ENCODE results near the gene TRDMT1.

TRDMT1 gene

DNA sequence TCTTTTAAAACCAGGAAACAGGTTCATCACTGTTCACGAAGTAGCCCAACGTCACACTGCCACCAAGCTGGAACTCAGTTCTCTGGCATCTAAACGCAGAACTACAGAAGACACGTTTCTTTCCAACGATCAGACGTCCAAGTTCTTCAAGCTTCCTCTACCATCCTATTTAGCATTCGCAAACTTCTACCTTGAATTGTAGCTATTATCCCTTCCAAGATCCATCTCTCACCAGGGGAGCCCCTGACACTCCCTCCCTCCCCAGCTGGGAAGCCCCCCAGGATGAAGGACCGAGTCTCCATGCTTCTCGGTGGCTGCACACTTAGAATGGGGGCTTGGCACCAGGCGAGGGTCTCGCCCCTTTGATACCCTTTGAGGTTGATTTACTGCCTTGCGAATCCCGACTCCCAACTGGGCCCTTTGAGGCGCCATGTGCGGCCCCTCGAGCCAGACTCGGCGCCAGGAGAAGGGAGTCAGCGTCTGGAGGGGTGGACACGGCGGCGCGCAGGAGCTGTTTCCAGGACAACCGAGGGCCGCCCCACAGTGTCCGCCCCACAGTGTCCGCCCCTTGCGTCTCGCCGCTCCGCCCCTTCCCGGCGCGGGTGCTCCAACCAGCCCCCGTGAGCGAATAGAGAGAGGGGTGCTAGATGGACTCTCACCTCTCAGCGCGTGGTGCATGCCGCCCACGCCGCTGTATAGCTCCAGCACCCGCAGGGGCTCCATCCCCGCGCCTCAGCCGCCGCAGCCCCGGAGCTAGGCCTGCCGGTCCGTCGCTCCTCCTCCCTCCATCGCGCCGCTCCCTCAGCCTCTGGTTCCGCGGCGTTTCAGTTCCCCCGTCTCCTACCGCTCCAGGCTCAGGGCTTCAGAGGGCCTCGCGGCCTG is at the start of gene TRDMT1:
Gene TRDMT1 (minus strand): TSS at position 761 of the 882 bp plus-strand sequence. CDS start 38 bp downstream, at position 723.
- peak; percentile 83 for DNase-seq

DNA sequence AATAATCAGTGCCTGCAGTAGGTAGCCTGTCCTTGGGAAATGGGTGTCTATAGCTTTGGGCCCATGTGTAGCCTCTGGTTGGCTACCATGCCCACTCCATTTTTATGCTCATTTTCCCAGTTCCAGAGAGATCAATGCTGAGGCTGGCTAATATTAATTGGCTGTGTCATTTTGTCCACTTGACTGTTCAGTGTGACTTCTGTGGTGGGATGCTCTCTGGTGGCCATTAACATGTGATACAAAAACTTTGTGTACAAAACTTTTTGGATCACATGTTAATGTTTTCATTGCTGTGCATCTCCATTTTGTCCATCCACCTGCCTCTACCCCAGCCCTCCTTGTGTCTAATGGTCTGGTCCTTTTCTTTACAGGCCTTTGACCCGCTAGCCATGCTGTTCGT is 49.3 kb upstream of the TRDMT1 start:
- no peak for DNase-seq

DNA sequence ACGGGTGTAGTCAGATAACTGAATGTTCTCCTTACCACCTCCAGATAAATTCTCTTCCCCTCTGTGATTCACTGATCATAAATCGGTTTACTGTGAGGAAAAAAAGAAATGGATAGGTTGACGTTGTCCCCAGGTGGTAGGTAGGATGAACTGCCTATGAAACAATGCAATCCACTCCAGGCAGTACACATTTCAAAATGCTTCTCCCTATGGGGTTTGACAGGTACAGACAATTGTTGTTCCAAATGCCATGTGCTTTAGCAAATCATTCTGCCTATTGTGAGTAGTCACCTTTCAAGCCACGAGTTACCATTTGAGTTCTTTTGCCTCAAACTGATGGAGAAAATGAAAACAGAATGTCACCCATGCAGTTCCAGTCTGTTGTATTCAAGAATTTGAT is 48.3 kb upstream of the TRDMT1 start:
- peak; percentile 28 for DNase-seq

DNA sequence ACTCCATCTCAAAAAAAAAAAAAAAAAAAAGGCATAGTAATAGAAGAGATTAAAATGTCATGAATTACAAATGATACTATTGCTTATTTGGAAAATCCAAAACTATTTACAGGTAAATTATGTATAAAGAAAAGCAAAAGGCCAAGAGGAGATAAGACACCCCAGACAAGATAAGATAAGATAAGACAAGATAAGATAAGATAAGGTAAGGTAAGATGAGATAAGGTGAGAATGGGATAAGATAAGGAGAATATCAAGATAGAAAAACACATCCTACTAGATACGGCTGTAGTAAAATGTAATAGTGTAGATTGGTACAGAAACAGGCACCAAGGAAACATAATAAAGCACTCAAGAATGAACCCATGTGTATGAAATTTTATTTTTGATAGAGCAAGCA is 47.5 kb upstream of the TRDMT1 start:
- DNase-seq = no peak

- no peak for DNase-seq
Observed at GRCh38 chr10:17247210-17247609, 45.7 kb upstream of the TRDMT1 start.

GRCh38 chr10:17244700-17245365 is 43.4 kb upstream of the TRDMT1 start:
- DNase-seq = no peak

GRCh38 chr10:17241611-17242333 is 40.3 kb upstream of the TRDMT1 start:
- no peak for DNase-seq

DNA sequence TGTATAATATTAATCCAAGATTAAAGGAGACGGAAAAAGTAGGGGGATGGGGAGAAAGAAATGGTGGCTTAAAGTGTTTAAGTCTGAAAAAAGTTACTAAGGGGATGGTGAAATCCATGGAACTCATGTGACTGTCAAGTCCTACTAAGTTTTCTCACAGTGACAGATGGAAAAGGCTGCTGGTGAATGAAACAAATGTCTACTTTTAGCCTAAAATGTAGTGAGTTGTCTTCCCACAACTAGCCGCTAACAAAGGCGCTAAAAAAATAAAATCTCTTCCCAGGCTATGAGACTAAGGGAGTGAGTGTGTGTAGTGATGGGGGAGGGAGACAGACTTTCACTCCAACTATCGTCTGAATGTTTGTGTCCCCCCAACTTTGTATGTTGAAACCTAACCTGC is 39.1 kb upstream of the TRDMT1 start:
- no peak for DNase-seq

GRCh38 chr10:17240096-17240495 is 38.6 kb upstream of the TRDMT1 start:
- peak; percentile 20 for DNase-seq

DNA sequence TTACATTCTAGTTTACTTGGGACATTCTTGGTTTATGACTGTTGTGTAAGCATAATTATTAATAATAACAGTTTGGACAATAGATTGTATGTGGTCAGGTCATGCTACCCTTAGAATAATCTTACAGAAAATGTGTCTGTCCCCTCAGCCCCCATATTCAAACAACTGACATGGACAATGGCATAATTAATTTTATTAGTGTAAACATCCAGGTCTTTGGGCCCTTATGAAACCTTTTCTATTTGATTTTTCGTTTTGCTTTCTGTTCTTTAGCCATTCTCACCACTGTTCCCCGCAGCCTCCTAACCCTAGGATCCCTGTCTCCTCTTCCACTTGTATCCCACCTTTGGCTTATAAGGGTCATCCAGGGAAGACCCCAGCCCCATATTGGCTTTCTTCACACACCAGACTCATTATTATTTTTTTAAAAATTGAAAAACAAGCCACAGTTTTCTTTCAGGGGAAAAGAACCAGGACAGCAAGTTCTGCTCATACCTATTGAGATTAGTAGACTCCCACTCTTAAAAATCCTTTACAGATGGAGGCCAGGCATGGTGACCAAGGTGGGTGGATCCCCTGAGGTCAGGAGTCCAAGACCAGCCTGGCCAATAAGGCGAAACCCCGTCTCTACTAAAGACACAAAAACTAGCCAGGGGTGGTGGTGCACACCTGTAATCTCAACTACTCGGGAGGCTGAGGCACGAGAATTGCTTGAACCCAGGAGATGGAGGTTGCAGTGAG is 38.0 kb upstream of the TRDMT1 start:
- DNase-seq = peak; percentile 24

DNA sequence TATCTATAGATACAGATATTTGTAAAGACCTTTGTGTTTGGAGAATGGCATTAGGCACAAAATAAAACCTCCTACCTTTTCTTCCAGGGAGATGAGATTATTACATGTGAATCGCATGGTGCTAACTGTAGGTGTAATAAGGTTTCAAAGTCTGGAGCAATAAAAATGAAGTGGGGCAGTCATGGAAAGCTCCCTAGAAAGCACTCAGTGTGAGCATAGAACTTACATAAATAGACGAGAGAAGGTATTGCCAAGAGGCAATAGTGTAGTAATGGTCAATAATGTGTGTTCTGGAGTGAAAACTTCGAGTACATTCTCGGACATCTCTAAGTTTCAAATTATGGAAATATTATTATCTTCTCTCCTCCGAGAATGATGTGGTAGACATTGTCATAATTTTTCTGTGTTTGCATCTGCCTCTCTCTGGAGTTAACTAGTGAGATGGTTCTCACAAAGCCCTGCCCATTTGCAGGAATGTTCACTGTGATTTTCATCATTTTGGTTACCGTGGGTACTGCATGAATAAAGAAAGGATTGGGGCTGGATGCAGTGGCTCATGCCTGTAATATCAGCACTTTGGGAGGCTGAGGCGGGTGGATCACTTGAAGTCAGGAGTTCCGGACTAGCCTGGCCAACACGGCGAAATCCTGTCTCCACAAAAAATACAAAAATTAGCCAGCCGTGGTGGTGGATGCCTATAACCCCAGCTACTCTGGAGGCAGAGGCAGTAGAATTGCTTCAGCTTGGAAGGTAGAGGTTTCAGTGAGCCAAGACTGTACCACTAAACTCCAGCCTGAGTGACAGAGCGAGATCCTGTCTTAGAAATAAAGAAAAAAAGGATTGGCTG is 37.2 kb upstream of the TRDMT1 start:
- DNase-seq = peak; percentile 57

DNA sequence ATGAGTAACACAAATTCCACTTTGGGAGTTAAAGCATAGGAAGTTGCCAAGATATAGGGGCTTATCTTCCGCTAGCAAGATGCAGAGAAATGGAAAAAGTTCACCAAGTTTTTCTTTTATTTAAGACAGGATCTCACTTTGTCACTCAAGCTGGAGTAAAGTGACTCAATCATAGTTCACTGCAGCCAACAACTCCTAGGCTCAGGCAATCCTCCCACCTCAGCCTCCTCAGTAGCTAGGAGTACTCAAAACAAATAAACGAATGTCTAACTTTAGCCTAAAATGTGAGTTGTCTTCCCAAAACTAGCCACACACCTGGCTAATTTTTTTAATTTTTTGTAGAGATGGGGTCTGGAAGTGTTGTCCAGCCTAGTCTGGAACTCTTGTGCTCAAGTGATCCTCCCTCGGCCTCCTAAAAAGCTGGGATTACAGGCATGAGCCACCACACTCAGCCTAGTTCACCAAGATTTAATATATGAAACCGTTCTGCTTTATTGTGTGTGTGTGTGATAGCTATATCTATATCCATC is 36.5 kb upstream of the TRDMT1 start:
- DNase-seq = peak; percentile 38

GRCh38 chr10:17237149-17237527 is 35.7 kb upstream of the TRDMT1 start:
- no peak for DNase-seq

DNA sequence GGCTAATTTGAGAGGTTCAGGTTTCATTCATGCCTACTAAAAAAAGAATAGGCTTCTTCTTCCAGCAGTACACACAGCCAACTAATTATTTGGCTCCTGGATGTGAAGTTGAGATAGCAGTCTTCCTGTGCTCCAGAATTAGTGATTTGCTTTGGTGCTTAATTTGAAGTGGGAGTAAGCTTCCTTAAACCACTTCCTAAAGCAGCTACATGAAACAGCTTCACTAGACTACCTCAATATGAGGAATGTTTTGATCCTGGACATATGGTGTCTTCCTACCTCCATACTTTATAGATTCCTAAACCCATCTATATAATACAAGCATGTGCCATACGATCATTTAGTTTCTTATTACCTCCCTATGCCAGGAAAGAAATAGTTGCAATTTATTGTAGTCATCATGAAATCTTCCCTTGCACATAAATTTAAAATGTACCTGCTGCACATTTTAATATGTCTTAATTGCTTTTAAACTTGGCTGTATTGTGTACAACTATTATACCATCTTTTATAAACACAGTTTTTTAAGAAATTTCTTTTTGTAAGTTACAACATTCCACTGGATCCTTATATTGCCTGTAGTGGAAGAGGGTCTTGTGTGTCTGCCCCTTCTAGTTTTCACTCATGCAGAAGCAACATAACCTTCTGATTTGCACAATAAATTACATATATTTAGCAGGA is 35.1 kb upstream of the TRDMT1 start:
- DNase-seq = peak; percentile 23

- peak; percentile 28 for DNase-seq
Observed at GRCh38 chr10:17235136-17235535, 33.7 kb upstream of the TRDMT1 start.

DNA sequence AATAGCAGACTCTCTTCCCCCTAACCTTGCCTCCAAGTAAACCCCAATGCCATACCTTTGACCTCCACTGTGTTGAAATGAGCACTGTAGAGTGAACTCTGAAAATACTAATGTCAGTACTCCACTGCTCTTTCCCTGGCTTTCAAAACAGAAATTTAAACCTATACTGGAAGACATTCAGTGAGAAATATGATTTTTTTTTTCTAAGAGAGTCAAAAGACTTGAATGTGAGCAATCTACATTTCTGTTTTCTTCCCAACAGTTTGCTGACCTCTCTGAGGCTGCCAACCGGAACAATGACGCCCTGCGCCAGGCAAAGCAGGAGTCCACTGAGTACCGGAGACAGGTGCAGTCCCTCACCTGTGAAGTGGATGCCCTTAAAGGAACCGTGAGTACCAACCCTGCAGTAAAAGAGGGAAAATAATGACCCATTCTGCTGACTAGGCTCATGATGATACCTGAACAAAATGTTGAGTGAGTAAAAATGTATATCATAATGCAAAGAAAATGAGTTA is 33.0 kb upstream of the TRDMT1 start:
- DNase-seq = no peak

GRCh38 chr10:17233286-17233991 is 32.0 kb upstream of the TRDMT1 start:
- DNase-seq = peak; percentile 9

GRCh38 chr10:17232276-17232960 is 30.9 kb upstream of the TRDMT1 start:
- DNase-seq = peak; percentile 16

GRCh38 chr10:17231788-17232187 is 30.3 kb upstream of the TRDMT1 start:
- DNase-seq = peak; percentile 17
